NB4 (cell line): Measurements from ENCODE around the gene PEX11B.

Experiments
- CTCF ChIP-seq: IDR thresholded peaks from one replicate; pipeline ENCODE4 v1.5.1; 2012; ENCODE audit warnings: low read depth, low read length
- POLR2A ChIP-seq: IDR thresholded peaks from 2 replicates; pipeline ENCODE4 v1.6.1; 2011; ENCODE audit warnings: mild to moderate bottlenecking; ENCODE audit not compliant: insufficient read length; ENCODE audit errors: extremely low read depth

GRCh38 chr1:145895471-145895870, 23.0 kb downstream of the PEX11B start:
- TF ChIP-seq POLR2A (no peak), CTCF (no peak)
